GM12878 (cell line): ENCODE measurements around the gene FOXA2. TPM values are rescaled to one million over a fixed set of nuclear protein-coding genes. Genes with fewer than 3 reads are reported as not detected.

Experiments used
- ATAC-seq: fragments of 200-7000 bp; cut with Tn5 transposase; 3 replicates; pipeline ENCODE4 v1.9.1; 2020; ENCODE audit warnings: mild to moderate bottlenecking, moderate library complexity
- BruUV-seq: library from RNA; stranded (reverse); fragments of 400-500 nt; replicated peaks from 2 replicates; lab custom pipeline; 2021; lab: Mats Ljungman, UMichigan
- CTCF ChIA-PET: fragments of 300-600 bp; sonication (Branson Sonifier 250); formaldehyde crosslinking; extraction: SDS; loops from one replicate; lab custom pipeline; 2021; ENCODE audit warnings: inconsistent platforms; lab: Yijun Ruan, JAX
- POLR2A ChIA-PET: fragments of 350-600 bp; formaldehyde crosslinking; extraction: SDS; loops from one replicate; lab custom pipeline; 2021; ENCODE audit warnings: inconsistent platforms; lab: Charles Lee
- RAD21 ChIA-PET: fragments of 300-600 bp; sonication (Branson Sonifier 250); formaldehyde crosslinking; loops from one replicate; lab custom pipeline; 2023; ENCODE audit warnings: antibody characterized with exemption; ENCODE audit not compliant: unreplicated experiment; lab: Charles Lee
- SMC1A ChIA-PET: fragments of 300-600 bp; sonication (Branson Sonifier 250); formaldehyde crosslinking; loops from one replicate; lab custom pipeline; 2023; ENCODE audit not compliant: unreplicated experiment, uncharacterized antibody; lab: Charles Lee
- DNase-seq: peaks from one replicate; pipeline ENCODE4 v3.0.0-alpha.2; 2011; ENCODE audit warnings: low read depth, low spot score
- FAIRE-seq: peaks from 3 replicates; lab custom pipeline; 2011; peaks lifted over from hg19 to GRCh38; lab: Jason Lieb, UNC
- H2AFZ ChIP-seq: 2 replicates; pipeline ENCODE4 v1.6.0; 2011; ENCODE audit warnings: low read depth, low read length, control low read depth; ENCODE audit not compliant: control insufficient read depth
- H3K27ac ChIP-seq: 2 replicates; pipeline ENCODE4 v1.5.1; 2011; ENCODE audit warnings: control low read depth; ENCODE audit not compliant: control insufficient read depth, insufficient read depth
- H3K27me3 ChIP-seq, 2 experiments: replicated peaks in 1 of 2; 2 replicates each; pipeline versions ENCODE4 v1.6.0 to v1.6.1; 2011; ENCODE audit warnings: low read length in 1 of 2; ENCODE audit not compliant: control insufficient read depth in 2 of 2, insufficient read depth in 2 of 2
- H3K36me3 ChIP-seq, 2 experiments: 2 replicates each; pipeline ENCODE4 v1.5.1; 2011; ENCODE audit warnings: low read length in 1 of 2; ENCODE audit not compliant: control insufficient read depth in 2 of 2, insufficient read depth in 2 of 2
- H3K4me1 ChIP-seq: 2 replicates; pipeline ENCODE4 v1.6.1; 2011; ENCODE audit warnings: mild to moderate bottlenecking, low read length, moderate library complexity, mixed read lengths; ENCODE audit not compliant: control insufficient read depth, insufficient read depth
- H3K4me2 ChIP-seq: 2 replicates; pipeline ENCODE4 v1.6.0; 2011; ENCODE audit warnings: control low read depth; ENCODE audit not compliant: control insufficient read depth, insufficient read depth
- H3K4me3 ChIP-seq: fragments of 200-600 bp; sonication (generic); 2 replicates; pipeline ENCODE4 v1.5.1; 2016
- H3K79me2 ChIP-seq: 2 replicates; pipeline ENCODE4 v1.6.0; 2011; ENCODE audit warnings: low read length; ENCODE audit not compliant: control insufficient read depth, insufficient read depth
- H3K9ac ChIP-seq: 2 replicates; pipeline ENCODE4 v1.8.0; 2011; ENCODE audit warnings: low read length, control low read depth, mixed read lengths; ENCODE audit not compliant: control insufficient read depth, insufficient read depth
- H3K9me3 ChIP-seq: replicated peaks from 3 replicates; pipeline ENCODE4 v1.5.1; 2011; ENCODE audit warnings: mild to moderate bottlenecking, low read length; ENCODE audit not compliant: control insufficient read depth, insufficient read depth
- H4K20me1 ChIP-seq: 2 replicates; pipeline ENCODE4 v1.6.0; 2011; ENCODE audit not compliant: control insufficient read depth, insufficient read depth
- DPF2 ChIP-seq: fragments of 450-650 bp; IDR thresholded peaks from 2 replicates; pipeline ENCODE4 v1.6.1; 2017; ENCODE audit warnings: mild to moderate bottlenecking
- FOXK2 ChIP-seq: fragments of 450-650 bp; IDR thresholded peaks from 2 replicates; pipeline ENCODE4 v1.6.1; 2017; ENCODE audit warnings: mild to moderate bottlenecking, moderate library complexity
- HDAC6 ChIP-seq: fragments of 200-600 bp; sonication (generic); IDR thresholded peaks from one replicate; pipeline ENCODE4 v1.8.0; 2017; ENCODE audit warnings: antibody characterized with exemption; ENCODE audit not compliant: unreplicated experiment
- IKZF1 ChIP-seq: fragments of 450-650 bp; conservative IDR thresholded peaks from 2 replicates; pipeline ENCODE4 v1.6.1; 2017; ENCODE audit warnings: antibody characterized with exemption, mild to moderate bottlenecking
- IKZF2 ChIP-seq, 2 experiments: fragments of 450-650 bp; IDR thresholded peaks; 2 replicates each; pipeline ENCODE4 v1.6.1; 2017; ENCODE audit warnings: mild to moderate bottlenecking in 2 of 2, moderate library complexity in 2 of 2
- POLR2AphosphoS2 ChIP-seq: IDR thresholded peaks from 2 replicates; pipeline ENCODE4 v1.6.1; 2011; ENCODE audit warnings: low read depth, mild to moderate bottlenecking, low read length, improper control_type of control experiment, moderate library complexity
- RUNX3 ChIP-seq: IDR thresholded peaks from 2 replicates; pipeline ENCODE4 v1.6.1; 2012; ENCODE audit warnings: low read length, inconsistent platforms
- WRNIP1 ChIP-seq: IDR thresholded peaks from 2 replicates; pipeline ENCODE4 v1.6.1; 2011; ENCODE audit warnings: low read depth, low read length, improper control_type of control experiment, borderline replicate concordance
- ZSCAN29 ChIP-seq: fragments of 450-650 bp; IDR thresholded peaks from 2 replicates; pipeline ENCODE4 v1.6.1; 2017; ENCODE audit warnings: mild to moderate bottlenecking, moderate library complexity
- WGBS: methylation state at CpG from one replicate; pipeline ENCODE4 v1.1.6; 2016; ENCODE audit warnings: low lambda C conversion rate; ENCODE audit not compliant: insufficient replicate concordance, insufficient coverage; ENCODE audit errors: missing lambda C conversion rate; 5-methylcytosine and 5-hydroxymethylcytosine counted together
- in situ Hi-C: fragments of 300-500 bp; cut with MboI; formaldehyde crosslinking; loops from 9 replicates; pipeline ENCODE4 v1.14.3; 2018; ENCODE audit warnings: mixed read lengths
- intact Hi-C: fragments of 100-400 bp; cut with micrococcal nuclease; formaldehyde crosslinking; loops from one replicate; pipeline ENCODE4 v1.14.2; 2022; ENCODE audit not compliant: unreplicated experiment
- polyA plus RNA-seq, 11 experiments: library from polyadenylated mRNA; depleted of rRNA in 4 of 11; unstranded in 6 of 11; stranded (reverse) in 5 of 11; fragments of >200 nt; fragmentation: Nextera tagmentation in 4 of 11; fragmentation: Illumina TruSeq in 1 of 11; extraction: Ambion mirVana in 4 of 11; extraction: Trizol in 1 of 11; gene quantifications; 1 replicate in 1 of 11; 2 replicates in 10 of 11; pipeline versions ENCODE4 v1.2.1 to v1.2.3, GENCODE V29; 2011 to 2016; ENCODE audit warnings: inconsistent platforms in 2 of 11, missing spikeins in 2 of 11, low read depth in 1 of 11
- total RNA-seq, 4 experiments: library from RNA; depleted of rRNA in 3 of 4; stranded (reverse); fragments of >200 nt in 3 of 4; fragmentation: Illumina TruSeq in 1 of 4; extraction: Trizol in 1 of 4; gene quantifications; 2 replicates each; pipeline versions ENCODE4 v1.2.1 to v1.2.3, GENCODE V29; 2013 to 2021

The FOXA2 gene
- total and polyA plus RNA-seq, 10 of the 15 experiments (the other 5 are each of a cell fraction or from before 2014, with no cell fraction given) = not detected

DNA sequence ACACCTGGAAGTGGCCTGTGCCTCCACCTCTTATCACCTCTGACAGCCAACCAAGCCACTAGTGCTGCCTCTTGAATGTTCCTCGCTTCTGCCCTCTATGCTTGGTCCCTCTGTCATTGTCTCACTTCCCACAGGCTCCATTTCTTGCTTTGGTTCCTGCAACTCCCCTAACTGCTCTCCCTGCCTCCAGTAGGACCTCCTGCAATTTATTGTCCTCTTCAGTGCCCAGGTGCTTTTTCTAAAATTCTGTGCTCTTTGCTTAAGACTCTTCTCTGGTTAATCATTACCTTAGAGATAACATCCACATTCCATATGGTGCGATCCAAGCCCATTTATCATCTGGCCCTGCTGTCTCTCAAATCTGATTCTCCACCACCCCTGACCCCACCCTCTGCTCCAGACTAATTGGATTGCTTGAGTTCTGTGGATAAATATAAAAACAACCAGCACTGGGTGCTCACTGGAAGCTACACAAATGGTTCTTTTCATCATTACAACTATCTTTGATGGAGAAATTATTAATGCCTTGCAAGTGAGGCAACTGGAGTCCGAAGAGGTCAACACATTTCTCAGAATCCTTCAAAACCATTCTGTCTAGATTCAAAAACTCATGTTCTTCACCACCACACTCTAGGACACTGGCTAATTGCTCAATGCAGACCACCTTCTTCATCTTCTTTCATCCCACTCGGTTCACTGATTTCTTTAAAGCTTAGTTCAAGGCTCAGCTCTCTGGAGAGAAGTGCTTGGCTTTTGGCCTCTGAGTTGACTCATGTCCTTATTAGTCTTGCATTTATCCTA lies 47.2 kb downstream of the FOXA2 start:
- in situ Hi-C loops (no loop called here), intact Hi-C loops (no loop called here)
- TF ChIP-seq FOXK2 (no peak; the same call in 1 of the 2 replicates), WRNIP1 (no peak), IKZF2 (IDR thresholded peaks at IDR 0.05) (no peak), ZSCAN29 (no peak), POLR2AphosphoS2 (no peak), IKZF1 (no peak), HDAC6 (no peak), DPF2 (no peak), RUNX3 (no peak)
- H3K4me1 ChIP-seq = no peaks in the 10 kb centered on the region
- 26% methylated on average over 4 of the region's 4 CpGs for WGBS
- H3K4me2 ChIP-seq = no peak overlapping the region
- no peak overlapping the region for H3K27ac ChIP-seq
- H3K9me3 ChIP-seq = no peaks in the 10 kb centered on the region
- ChIA-PET SMC1A (no interaction called here), CTCF (no interaction called here), RAD21 (no interaction called here), POLR2A (no interaction called here)
- H3K4me3 ChIP-seq = no peak overlapping the region
- H3K79me2 ChIP-seq = no peaks in the 10 kb centered on the region
- no peak for ATAC-seq
- no peaks in the 10 kb centered on the region for H3K36me3 ChIP-seq
- BruUV-seq = no TSS peak
- no peak overlapping the region for H3K9ac ChIP-seq
- no peak for DNase-seq
- no peak overlapping the region for H2AFZ ChIP-seq
- no peak for FAIRE-seq
- H3K27me3 ChIP-seq = no peaks in the 10 kb centered on the region
- H4K20me1 ChIP-seq = no peaks in the 10 kb centered on the region
